Measurements from ENCODE around the gene ABTB1.

The ABTB1 gene

GRCh38 chr3:127706312-127706711 is 33.6 kb downstream of the ABTB1 start:
- TF ChIP-seq USF1 (IDR thresholded peaks at IDR 0.05) (no peak), FOXM1 (IDR thresholded peaks at IDR 0.05; ENCODE audit: borderline replicate concordance, low read depth) (no peak), YY1 (IDR thresholded peaks at IDR 0.05; ENCODE audit: low read depth) (no peak), TEAD4 (IDR thresholded peaks at IDR 0.05) (no peak), NFIC (IDR thresholded peaks at IDR 0.05) (no peak), REST (IDR thresholded peaks at IDR 0.05; ENCODE audit: low read depth) (no peak), RAD21 (IDR thresholded peaks at IDR 0.05; ENCODE audit: low read depth) (no peak), EGR1 (IDR thresholded peaks at IDR 0.05) (no peak)

GRCh38 chr3:127706785-127707351 is 34.1 kb downstream of the ABTB1 start:
- TF ChIP-seq TCF12 (IDR thresholded peaks at IDR 0.05; ENCODE audit: low read depth) = no peak
- no peak for TF ChIP-seq REST (IDR thresholded peaks at IDR 0.05; ENCODE audit: low read depth)
- TF ChIP-seq RAD21 (IDR thresholded peaks at IDR 0.05; ENCODE audit: low read depth) = no peak
- TF ChIP-seq ZBTB7A (IDR thresholded peaks at IDR 0.05; ENCODE audit: low read depth) = no peak
- TF ChIP-seq CEBPB (IDR thresholded peaks at IDR 0.05) = no peak
- no peak for TF ChIP-seq MAX (IDR thresholded peaks at IDR 0.05)
- TF ChIP-seq TAF1 (IDR thresholded peaks at IDR 0.05; ENCODE audit: low read depth) = no peak
- no peak for TF ChIP-seq FOXM1 (IDR thresholded peaks at IDR 0.05; ENCODE audit: borderline replicate concordance, low read depth)
- TF ChIP-seq USF1 (IDR thresholded peaks at IDR 0.05) = no peak
- TF ChIP-seq YY1 (IDR thresholded peaks at IDR 0.05; ENCODE audit: low read depth) = no peak
- TF ChIP-seq EGR1 (IDR thresholded peaks at IDR 0.05) = no peak
- TF ChIP-seq NFIC (IDR thresholded peaks at IDR 0.05) = no peak
- TF ChIP-seq EP300 (IDR thresholded peaks at IDR 0.05; ENCODE audit: borderline replicate concordance) = no peak
- no peak for TF ChIP-seq CREB1 (IDR thresholded peaks at IDR 0.05; ENCODE audit: low read depth)
- no peak for TF ChIP-seq TEAD4 (IDR thresholded peaks at IDR 0.05)

- no peak for TF ChIP-seq CREB1 (IDR thresholded peaks at IDR 0.05; ENCODE audit: low read depth)
- TF ChIP-seq USF1 (IDR thresholded peaks at IDR 0.05) = no peak
- no peak for TF ChIP-seq CEBPB (IDR thresholded peaks at IDR 0.05)
- no peak for TF ChIP-seq REST (IDR thresholded peaks at IDR 0.05; ENCODE audit: low read depth)
- TF ChIP-seq TCF12 (IDR thresholded peaks at IDR 0.05; ENCODE audit: low read depth) = no peak
- no peak for TF ChIP-seq EGR1 (IDR thresholded peaks at IDR 0.05)
Observed at GRCh38 chr3:127707851-127708411, 35.2 kb downstream of the ABTB1 start.

DNA sequence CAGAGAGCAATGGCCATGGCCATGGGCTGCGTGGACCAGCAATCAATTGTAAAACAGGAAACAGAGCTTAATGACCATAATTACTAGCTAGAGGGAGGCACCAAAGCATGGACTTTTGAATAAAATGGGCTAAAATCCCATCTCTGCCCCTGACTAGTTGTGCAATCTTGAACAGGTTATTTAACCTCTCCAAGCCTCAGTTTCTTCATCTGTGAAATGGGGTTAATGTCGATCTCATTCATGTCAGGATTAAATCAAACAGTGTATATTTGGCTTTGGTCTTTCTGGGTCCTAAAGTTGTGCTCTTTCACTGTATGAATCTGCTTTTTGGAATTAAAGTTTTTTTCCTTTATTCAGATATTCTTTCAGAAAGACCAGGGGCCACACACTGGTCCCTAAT is 36.1 kb downstream of the ABTB1 start:
- TF ChIP-seq NFIC (IDR thresholded peaks at IDR 0.05) (no peak), FOXM1 (IDR thresholded peaks at IDR 0.05; ENCODE audit: borderline replicate concordance, low read depth) (no peak), EP300 (IDR thresholded peaks at IDR 0.05; ENCODE audit: borderline replicate concordance) (no peak), TCF12 (IDR thresholded peaks at IDR 0.05; ENCODE audit: low read depth) (no peak), USF1 (IDR thresholded peaks at IDR 0.05) (no peak), YY1 (IDR thresholded peaks at IDR 0.05; ENCODE audit: low read depth) (no peak), TEAD4 (IDR thresholded peaks at IDR 0.05) (no peak), REST (IDR thresholded peaks at IDR 0.05; ENCODE audit: low read depth) (no peak), MAX (IDR thresholded peaks at IDR 0.05) (no peak), ZBTB7A (IDR thresholded peaks at IDR 0.05; ENCODE audit: low read depth) (no peak), CREB1 (IDR thresholded peaks at IDR 0.05; ENCODE audit: low read depth) (no peak), CEBPB (IDR thresholded peaks at IDR 0.05) (no peak), RAD21 (IDR thresholded peaks at IDR 0.05; ENCODE audit: low read depth) (no peak), TAF1 (IDR thresholded peaks at IDR 0.05; ENCODE audit: low read depth) (no peak), EGR1 (IDR thresholded peaks at IDR 0.05) (no peak)
